ENCODE results near the gene ARCN1.
"Not testable (repeated sequence)": the region's sequence is repeated elsewhere in the genome, so short reads cannot be mapped to it uniquely, and the experiment has no call there.

The ARCN1 gene

DNA sequence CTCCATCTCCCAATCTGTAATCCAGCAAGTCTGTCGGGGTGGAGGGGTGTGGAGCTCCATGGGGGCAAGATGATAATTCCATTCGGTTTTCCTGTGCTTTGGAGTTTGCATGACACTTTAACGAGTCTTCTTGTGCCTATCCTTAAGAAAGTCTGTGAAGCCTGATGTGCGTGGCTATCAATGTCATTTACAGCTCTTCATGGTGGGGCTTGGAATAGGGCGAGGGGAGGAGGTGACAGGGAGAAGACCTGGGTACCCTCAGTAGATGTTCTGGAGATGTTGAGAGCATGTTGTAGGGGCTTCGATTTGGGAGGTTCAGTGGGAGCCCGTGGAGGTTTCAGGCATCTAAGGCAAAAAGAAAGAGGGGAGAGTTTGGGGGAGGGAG, 34.6 kb downstream of the ARCN1 start:
- no peak for DNase-seq

DNA sequence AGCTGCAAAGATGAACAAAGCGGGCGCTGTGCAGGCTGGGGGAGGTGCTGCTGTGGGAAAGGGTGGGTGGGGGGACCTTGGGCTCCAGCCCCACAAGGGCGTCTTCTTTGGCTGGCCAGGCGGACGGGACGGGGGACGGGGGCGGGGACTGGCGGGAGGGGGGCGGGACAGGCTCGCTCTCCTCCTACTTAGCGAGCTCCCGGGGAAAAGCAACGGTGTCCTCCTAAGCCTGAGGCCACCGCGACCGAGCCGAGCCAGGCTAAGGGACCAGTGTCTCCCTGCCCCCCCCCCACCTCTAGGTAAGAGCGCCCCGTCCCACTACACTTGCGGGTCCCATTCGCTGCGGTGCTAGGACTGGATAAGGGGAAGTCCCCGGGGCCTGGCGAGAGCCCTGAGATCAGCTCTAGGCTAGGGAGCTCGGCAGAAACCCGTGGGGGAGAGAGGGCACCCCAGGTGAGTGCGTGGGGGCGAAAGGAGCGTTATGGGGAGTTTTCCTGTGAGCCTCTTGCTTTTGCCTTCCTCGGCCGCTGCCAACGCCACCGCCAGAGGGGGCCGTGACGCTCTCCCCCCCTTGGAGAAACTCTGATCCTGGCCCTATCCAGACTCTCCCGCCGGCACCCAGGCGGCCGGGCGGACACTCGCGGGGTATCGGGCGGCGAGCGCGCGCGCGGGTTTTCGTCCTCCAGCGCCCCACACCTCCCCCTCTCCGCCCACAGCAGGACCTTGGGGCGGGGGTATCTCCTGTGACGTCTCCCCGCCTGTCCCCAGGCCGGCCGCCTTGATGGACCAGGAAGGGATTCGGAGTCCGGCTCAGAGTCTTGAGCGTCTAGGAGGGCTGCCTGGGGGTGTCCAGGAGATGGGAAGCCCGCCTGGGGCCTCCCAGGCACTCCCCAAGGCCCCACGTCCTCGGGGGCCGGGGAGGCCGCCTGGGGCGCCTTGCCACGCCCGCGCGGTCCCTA, 35.5 kb downstream of the ARCN1 start, which contains the start of gene PHLDB1:
TSS of gene PHLDB1 (plus strand) at position 215 of the 959 bp plus-strand sequence. CDS start 6,222 bp downstream, outside the sequence.
- DNase-seq = peak; percentile 69 to 83 (median 71)

DNA sequence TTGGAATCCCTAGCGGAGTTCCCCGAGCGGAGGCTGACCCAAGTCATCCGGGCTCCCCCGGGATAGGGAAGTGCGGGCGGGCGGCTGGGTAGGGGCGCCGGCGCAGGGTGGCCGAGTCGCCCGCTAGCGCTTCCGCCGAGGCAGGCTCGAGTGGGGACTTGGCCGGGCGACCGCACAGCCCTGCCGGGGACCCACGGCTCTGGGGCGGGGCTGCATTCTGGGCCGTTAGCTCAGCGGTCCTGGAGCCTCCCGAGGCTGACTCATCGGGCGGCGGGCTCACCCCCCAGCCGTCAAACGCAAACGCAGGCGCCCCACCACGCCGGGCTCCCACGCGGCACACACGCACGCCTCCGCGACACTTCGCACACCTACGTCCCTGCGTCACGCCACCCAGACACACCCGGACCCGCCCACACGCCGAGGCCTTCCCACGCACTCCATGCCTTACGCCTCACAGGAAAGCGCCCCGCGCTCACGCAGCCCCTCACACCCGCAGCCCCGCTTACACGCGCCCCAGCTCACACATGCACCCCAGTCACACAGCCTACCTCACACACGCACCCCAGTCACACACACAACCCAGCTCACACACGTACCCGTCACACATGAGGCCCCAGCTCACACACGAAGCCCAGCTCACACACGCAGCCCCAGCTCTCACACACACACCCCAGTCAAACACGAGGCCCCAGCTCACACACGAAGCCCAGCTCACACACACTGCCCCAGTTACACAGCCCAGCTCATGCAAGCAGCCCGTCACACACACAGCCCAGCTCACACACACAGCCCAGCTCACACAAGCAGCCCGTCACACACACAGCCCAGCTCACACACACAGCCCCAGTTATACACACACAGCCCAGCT, 36.4 kb downstream of the ARCN1 start:
- peak; percentile 97 to 99 (median 98) for DNase-seq

DNA sequence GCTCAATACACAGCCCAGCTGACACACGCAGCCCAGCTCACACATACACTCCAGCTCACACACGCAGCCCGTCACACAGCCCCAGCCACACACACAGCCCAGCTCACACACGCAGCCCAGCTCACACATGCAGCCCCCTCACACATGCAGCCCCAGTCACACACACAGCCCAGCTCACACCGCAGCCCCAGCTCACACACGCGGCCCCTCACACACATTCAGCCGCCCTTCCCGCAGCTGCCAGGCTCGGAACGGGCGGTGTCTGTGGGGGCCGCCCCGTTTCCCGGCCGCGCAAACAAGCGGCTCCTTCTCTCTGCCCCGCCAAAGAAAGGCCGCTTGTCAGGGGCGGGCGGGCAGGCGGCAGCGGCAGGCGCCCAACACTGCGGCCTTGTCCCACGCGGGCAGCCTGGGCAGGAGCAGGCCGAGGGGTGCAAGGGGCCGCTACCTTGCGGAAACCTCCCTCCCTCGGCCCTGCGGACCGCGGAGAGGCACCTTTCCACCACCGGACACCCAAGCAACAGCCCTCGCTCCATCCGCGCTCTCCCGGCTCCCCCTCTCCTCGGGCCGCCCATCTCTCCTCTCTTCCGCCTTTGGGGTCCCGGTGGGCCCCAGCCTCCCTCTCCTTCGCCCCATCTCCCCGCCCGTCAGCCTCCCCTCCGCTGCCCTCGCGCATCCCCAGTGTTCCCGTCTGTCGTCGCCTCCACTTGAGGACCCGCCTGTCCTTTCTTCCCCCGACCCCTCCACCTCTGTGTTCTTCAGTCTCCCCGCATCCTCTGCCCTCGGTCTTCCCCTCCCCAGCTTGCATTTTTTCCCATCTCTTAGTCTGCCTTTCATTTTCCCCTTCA, 37.4 kb downstream of the ARCN1 start:
- DNase-seq = peak in 2 of 3 donors; percentile 29 to 40

DNA sequence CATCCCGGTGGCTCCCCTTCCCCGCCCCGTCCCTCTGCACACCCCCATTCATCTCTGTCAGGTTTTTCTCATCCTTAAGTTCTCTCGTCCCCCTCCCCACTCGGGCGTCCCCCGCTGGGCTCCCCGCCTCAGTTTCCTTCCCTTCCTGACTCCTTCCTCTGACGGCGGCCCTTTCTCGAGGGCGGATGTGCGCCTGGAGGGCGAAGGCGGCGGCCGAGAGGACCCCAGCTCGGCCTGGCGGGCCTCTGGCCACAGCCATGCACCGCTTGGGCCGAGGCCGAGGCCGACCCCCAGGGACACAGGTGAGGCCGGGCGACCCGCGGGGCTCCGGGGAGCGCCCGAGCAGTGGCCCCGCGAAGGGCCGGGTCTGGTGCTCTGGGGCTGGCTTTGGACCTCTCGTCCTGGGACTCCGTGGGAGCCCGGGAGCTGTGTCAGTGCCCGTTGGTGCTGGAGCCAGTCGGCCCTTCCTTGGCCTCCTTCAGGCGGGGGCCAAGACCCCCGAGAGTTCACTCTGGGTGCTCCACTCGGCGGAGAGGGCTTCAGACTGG, 38.1 kb downstream of the ARCN1 start:
- DNase-seq = peak in 2 of 3 donors; percentile 10 to 42

DNA sequence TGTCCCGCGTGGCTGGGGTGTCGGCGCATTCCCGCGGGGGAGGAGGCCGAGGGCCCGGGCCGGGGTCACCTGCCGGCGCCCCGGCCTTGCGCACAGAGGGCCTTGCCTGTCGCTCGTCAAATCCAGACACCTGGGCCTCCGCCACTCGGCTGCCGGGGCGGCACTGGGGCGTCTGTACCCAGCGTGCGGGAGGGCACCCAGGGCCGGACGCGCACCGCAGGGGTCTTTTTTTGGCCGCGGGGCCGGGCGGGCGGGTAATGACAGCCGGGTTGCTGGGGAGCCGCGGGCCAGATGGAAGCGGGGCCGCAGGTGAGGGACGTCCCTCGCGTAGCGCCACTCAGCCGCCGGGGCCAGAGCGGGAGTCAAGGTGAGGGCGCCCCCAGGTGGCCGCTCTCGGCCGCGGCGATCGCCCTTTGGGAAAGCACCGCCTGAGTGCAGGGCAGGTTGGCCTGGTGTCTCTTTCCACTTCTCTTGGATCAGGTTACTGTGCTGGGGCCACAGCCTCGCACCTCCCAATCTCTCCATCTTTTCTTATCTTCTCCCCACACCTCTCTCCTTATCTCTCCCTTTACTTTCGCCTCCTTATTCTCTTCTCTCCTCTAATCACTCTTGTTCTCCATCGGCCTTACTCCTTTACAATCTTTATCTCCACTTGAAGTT, 38.7 kb downstream of the ARCN1 start:
- peak; percentile 77 to 91 (median 81) for DNase-seq

DNA sequence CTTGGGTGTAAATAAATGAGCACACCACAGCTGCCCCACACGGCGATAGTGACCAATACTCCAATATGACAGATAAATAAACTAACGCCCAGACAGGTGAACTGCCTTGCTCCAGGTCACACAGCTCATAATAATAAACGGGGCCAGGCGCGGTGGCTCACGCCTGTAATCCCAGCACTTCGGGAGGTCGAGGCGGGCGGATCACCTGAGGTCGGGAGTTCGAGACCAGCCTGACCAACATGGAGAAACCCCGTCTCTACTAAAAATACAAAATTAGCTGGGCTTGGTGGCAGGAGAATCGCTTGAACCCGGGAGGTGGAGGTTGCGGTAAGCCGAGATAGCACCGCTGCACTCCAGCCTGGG, 39.2 kb downstream of the ARCN1 start:
- DNase-seq = not testable (repeated sequence)

DNA sequence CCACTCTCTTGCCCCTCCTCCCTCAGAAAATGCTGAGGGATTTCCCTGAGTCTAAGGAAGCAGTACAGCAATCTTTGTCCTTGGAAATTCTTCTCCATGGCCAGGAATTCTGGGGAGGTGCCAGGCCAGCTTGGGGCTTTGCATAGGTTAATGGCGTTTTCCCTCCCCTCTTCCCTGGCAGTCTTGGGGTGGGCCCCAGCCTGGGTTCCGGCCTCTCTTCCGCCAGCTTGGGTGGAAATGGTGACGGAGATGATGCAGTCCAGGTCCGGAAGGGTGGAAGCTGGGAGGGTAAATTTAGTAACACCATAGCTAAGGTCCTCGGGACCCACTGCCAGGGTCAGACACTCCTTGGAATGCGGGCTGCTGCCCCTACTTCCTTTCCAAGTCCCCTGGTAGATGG, 40.2 kb downstream of the ARCN1 start:
- no peak for DNase-seq

DNA sequence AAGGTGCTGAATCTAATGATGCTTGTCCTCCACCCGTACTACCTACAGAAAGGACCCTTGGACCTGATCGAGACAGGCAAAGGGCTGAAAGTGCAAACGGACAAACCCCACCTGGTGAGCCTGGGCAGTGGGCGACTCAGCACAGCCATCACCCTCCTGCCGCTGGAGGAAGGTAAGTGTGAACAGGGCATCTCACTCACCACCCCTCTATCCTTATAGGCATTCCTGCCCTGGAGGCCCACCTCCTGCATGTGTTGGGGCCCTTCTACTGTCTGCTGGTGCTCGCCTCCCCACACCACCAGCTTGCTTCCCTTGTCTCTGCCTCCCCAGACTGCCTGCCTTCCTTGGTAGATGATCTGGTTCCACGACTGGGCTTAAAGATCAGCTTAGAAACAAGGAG, 42.3 kb downstream of the ARCN1 start:
- no peak for DNase-seq

DNA sequence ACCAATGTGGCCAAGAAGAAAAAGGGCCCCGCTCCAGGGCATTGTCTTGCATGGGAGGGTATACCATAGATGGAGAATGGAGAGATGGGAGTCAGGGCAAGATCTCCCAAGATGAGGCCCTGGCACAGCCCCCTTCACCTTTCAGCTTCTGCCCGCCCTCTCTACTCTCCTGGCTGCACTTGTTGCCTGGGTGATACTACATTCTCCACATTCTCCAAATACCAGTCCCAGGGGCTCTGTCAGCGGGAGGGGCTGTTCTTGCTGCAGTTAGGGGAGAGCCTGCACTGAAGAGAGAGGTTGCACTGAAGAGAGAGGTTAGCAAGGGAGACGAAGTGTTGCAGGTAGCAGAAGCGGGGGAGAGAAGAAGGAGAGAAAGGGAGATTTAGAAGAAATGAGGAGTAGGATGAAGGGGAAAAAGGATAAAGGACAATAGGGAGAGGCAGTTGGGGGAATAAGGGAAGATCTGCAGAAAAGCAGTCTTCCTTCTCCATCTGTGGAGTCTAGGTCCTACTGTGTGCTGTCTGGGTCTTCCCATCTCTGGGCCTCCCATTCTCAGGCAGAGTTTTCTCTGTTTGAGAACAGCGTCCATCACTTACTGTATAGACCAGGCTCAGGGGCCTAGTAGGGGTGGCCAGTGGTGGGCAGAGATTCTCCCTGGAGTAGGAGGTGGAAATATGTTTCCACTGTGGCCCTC, 43.2 kb downstream of the ARCN1 start:
- no peak for DNase-seq

DNA sequence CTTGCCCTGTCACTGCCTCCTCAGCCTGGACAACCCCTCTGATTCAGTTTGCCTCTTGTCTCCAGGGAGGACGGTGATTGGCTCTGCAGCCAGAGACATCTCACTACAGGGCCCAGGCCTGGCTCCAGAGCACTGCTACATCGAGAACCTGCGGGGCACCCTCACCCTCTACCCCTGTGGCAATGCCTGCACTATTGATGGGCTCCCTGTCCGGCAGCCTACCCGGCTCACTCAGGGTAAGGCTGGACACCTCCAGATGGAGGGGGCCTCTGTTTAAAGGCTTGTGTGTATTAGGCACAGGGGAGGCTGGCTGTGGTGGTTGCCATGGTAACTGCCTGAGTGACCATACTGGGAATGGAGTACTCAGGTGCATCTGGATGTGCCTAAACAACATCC, 43.8 kb downstream of the ARCN1 start:
- DNase-seq = no peak

DNA sequence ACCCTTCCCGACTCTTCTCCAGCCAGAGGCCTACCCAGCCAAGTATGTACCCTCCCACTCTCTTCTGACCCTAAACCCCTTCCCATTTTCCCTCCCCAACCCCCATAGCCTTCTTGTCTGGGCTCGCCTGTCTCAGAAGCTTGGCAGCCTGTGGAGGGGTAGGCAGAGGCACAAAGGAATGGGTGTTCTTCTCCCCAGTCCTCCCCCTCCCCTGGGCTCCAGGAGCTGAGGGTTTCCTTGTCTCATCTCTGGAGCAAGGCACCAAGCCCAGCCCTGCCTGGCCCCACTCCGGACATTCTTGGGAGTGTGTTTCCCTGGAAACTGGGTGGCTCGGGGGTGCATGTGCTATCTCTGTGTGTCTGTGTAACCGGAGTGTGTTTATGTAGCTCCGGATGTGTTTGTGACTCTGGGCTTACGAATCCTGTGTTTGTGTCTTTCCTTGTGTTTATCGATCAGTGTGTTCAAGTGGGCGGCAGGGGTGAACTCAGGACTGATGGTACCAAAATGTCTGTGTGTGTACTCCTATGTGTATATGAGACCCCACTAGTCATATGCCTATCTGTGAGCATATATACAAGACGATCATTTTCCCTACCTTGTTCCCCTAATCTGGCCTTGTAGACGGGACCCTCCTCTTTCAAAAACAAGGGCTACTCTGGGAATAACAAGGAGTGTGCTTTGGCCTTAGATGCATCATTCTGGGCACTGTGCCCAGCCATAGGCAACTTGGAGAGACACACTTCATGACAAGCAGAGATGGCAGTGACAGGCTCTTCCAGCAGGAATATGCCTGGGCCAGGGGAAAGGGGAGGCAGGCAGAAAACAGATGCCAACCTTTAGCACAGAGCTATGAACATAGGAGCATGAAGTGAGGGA, 46.1 kb downstream of the ARCN1 start:
- DNase-seq = no peak

DNA sequence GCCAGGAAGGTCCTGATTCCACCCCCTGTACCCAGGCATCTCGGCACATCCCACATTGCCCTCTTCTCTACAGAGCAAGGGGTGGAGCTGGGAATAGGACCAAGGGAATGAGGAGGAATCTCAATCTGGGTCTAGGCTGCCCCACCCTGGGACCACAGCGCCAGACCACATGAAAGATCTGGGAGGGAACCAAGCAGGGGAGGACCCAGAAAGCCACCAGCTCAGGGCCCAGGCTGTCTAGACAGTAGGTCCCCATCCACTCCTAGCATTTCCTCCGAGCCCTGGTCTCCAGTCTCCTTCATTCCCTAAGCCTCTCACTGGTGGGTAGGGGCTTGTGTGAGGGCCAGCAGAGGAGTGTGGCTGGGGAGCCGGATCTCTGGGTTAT, 46.8 kb downstream of the ARCN1 start:
- DNase-seq = no peak

DNA sequence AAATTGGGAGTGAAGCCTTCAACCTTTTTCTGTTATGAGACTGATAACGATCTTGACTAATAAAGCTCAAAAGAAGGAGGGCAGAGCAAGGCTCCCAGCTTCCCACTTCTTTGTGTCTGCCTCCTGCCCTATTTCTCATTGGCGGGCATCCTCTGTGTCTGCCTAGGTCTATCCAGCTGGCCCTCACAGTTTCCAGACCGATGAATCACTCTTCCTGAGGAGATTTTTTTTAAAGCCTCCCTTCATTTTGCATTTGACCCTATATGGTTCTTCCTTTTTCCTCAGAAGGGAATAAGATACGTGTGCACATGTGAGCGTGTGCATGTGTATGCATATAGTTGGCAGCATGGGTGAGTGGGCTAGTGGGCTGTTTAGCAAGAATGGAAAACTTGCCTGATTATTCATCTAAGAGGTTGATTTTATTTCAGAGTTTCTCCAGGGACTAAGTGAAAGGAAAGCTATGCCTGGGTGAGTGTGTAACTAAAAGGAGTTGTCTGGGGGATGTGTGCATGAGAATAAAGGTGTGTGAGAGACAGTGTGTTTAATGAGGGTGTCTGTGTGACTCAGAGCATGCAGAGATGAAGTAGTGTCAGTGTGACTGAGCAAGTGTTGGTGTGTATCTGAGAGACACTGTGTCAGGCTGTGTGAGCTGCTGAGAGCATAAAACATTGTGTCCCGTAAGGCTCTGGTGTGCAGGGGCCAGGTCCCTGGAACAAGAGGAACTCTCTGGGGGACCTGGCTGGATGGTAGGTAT, 47.4 kb downstream of the ARCN1 start:
- DNase-seq = peak; percentile 90 to 99 (median 96)

DNA sequence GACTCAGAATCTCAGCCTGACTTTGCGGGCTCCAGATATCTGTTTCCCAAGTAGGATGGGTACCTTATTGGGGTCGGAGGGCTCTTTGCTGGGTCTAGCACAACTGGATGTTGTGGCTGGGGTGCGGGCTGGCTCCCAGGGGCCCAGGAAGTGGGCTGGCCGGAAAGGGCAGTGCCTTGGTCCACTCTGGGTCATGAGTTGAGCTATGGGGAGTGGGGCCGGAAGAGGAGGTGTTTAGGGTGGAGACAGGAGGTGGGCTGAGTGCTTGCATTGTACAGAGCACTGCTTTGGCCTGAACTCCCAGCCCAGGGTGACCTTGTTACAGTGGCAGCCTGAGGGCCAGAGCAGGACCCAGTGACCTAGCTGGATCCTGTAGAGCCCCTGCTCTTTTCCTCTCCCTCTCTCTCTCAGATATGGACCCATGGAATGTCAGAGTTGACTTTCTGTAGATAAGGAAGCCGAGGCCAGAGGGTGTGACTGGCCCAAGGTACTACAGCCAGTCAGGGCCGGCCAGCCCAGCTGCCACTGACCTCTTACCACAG, 48.4 kb downstream of the ARCN1 start:
- no peak for DNase-seq

DNA sequence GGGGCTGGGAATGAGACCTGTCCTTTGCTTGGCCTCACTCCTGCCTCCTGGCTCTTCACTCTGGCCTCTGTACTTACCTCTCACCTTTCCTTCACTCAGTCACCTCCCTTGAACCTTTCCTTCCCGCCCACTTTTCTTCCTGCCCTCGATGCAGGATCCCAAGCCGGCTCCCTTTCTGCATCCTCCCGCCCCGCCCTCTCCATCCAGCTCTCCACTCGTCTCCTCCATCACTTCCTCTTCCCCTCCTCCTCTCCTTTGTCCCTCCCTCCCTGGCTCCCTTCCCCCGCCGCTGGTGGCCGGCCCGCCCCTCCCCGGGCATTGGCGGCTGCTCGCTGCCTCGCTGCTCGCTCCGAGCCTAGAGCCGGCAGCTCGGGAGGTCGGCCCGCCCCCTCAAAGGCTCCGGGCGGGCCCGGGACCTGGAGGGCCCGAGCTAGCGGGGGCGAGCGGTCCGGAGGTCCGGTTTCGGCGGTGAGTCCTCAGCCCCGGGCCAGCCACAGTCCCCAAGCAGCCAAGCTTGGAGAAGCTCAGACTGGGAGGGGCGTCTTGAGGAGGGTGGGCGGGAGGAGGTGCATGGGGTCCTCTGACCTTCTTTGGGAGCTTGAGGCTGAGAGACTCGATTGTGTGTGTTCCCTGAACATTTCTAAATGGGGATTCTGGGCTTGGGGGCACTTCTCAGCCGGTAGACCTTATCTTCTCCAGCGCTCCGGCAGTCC, 49.0 kb downstream of the ARCN1 start:
- peak; percentile 68 to 85 (median 72) for DNase-seq

DNA sequence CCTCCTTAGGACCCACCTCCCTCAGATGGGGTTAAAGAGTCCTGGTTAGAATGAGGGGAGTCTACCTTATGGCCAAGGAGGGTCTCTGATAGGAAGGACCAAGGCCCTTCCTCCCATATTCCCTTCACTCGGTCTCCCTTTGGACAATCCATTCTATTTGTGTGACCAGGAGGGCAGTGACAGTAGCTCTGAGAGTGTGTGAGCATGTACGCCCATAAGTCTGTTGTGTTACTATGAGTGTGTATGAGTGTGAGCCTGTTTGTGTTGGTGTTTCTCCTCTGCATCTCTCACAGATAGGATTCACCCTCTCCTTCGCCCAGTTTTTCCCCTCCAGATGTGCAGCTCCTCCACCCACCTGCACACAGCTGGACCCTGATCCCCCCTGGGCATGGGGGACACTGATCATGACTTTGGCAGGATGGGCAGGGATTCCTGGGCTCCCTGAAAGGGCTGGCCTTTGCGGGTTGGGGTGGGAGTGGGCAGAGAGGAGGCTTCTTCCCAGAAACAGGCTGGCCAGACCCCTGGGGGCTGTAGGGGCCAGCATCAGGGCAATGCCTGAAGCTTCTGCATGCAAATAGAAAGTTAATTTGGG, 49.7 kb downstream of the ARCN1 start:
- no peak for DNase-seq

Data from suppressor macrophage treated with lipopolysaccharide for 1 hour (primary cell).